Transverse colon (tissue), 4 donors: ENCODE data around the gene MBD2. TPM values are rescaled to one million over a fixed set of nuclear protein-coding genes. Genes with fewer than 3 reads are reported as not detected.

Experiments used
- DNase-seq: peaks from one replicate; pipeline ENCODE4 v3.0.0-alpha.2; 2019
- H3K27ac ChIP-seq, 4 donors: fragments of 200-600 bp; sonication (generic); 2 replicates each; pipeline ENCODE4 v1.5.1; 2016 to 2018; ENCODE audit warnings: inconsistent platforms in 4 of 4
- H3K27me3 ChIP-seq: fragments of 200-600 bp; sonication (generic); 2 replicates; pipeline ENCODE4 v1.5.1; 2017; ENCODE audit warnings: inconsistent platforms
- H3K36me3 ChIP-seq, 4 donors: fragments of 200-600 bp; sonication (generic); 2 replicates each; pipeline ENCODE4 v1.5.1; 2017 to 2019; ENCODE audit warnings: inconsistent platforms in 4 of 4
- H3K4me1 ChIP-seq, 4 donors: fragments of 200-600 bp; sonication (generic); 2 replicates each; pipeline ENCODE4 v1.5.1; 2017 to 2020; ENCODE audit warnings: inconsistent platforms in 4 of 4
- H3K4me3 ChIP-seq, 4 donors: fragments of 200-600 bp; sonication (generic); 1 replicate in 1 of 4; 2 replicates in 3 of 4; pipeline versions ENCODE4 v1.5.1 to v1.6.1; 2017 to 2019; ENCODE audit warnings: inconsistent platforms in 4 of 4
- H3K9me3 ChIP-seq, 2 donors: fragments of 200-600 bp; sonication (generic); 2 replicates each; pipeline ENCODE4 v1.5.1; 2017 to 2019; ENCODE audit warnings: inconsistent platforms in 2 of 2
- EP300 ChIP-seq: sonication (generic); formaldehyde crosslinking; IDR thresholded peaks from one replicate; pipeline ENCODE4 v1.6.1; 2017; ENCODE audit warnings: antibody characterized with exemption, low read depth
- POLR2A ChIP-seq: fragments of 450-650 bp; IDR thresholded peaks from one replicate; pipeline ENCODE4 v1.6.1; 2016; ENCODE audit warnings: antibody characterized with exemption, mild to moderate bottlenecking, moderate library complexity
- POLR2AphosphoS5 ChIP-seq, 3 donors: sonication (generic); formaldehyde crosslinking; IDR thresholded peaks; one replicate each; pipeline ENCODE4 v1.6.1; 2016; ENCODE audit warnings: antibody characterized with exemption in 3 of 3
- WGBS, 2 donors: methylation state at CpG; one replicate each; pipeline ENCODE4 v1.1.5; 2018; ENCODE audit warnings: low coverage in 1 of 2; 5-methylcytosine and 5-hydroxymethylcytosine counted together
- in situ Hi-C, 4 donors: fragments of 200-750 bp; cut with MboI; loops; one replicate each; pipeline versions ENCODE4 v1.15.0 to v1.15.1; 2017; ENCODE audit warnings: low sequenced_read_pairs in 3 of 4, low pct_ligation_motif_present in 1 of 4, low pct_unique_long_range_greater_than_20kb in 1 of 4
- intact Hi-C: fragments of 100-400 bp; cut with DNase I; formaldehyde crosslinking; loops from one replicate; pipeline ENCODE4 v1.15.1; 2023; ENCODE audit warnings: low total_unique reads
- total RNA-seq, 4 donors: library from RNA; depleted of rRNA; stranded (reverse); fragments of >200 nt; gene quantifications; one replicate each; pipeline ENCODE4 v1.1.0, GENCODE V29; 2016
- TF ChIP-seq, protein P1 (sequence below), 5 experiments: fragments of 200-600 bp in 3 of 5; fragments of 450-650 bp in 2 of 5; sonication (generic) in 3 of 5; IDR thresholded peaks; 1 replicate in 2 of 5; 2 replicates in 3 of 5; pipeline ENCODE4 v1.5.1; 2016 to 2017; ENCODE audit warnings: antibody characterized with exemption in 5 of 5, inconsistent platforms in 3 of 5, mild to moderate bottlenecking in 2 of 5, moderate library complexity in 1 of 5

MBD2 gene
- total RNA-seq, 4 donors from 2014 or later: 26.9 to 62.1 (median 35.9) TPM

DNA sequence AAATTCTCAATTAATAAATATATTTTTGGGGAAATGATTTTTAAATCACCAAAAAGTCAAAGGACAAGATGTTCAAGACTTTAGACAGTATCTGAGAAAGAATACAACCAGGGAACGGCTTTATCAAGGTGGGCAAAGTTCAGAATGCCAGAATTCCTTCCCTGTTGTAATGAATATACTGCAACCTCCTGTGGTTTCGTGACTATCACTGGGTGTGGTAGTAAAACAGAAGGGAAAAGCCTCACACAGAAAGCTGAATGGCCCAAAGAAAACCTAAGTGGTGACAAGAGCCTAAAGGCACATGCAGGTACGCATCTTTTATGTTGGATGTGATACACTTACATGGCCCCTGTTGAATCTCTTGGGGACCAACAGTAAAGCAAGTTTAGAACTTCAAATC lies 37.1 kb downstream of the MBD2 start:
- peaks cover 0 to 7% (median 0%) of the 10 kb centered on the region in 4 donors for H3K4me1 ChIP-seq
- in situ Hi-C loops: no loop called here
- DNase-seq: peak; percentile 10
- no peak overlapping the region for H3K27ac ChIP-seq
- TF ChIP-seq POLR2AphosphoS5 (IDR thresholded peaks at IDR 0.05): no peak
- no peak for TF ChIP-seq POLR2A
- TF ChIP-seq EP300: no peak
- TF ChIP-seq, protein P1, sequence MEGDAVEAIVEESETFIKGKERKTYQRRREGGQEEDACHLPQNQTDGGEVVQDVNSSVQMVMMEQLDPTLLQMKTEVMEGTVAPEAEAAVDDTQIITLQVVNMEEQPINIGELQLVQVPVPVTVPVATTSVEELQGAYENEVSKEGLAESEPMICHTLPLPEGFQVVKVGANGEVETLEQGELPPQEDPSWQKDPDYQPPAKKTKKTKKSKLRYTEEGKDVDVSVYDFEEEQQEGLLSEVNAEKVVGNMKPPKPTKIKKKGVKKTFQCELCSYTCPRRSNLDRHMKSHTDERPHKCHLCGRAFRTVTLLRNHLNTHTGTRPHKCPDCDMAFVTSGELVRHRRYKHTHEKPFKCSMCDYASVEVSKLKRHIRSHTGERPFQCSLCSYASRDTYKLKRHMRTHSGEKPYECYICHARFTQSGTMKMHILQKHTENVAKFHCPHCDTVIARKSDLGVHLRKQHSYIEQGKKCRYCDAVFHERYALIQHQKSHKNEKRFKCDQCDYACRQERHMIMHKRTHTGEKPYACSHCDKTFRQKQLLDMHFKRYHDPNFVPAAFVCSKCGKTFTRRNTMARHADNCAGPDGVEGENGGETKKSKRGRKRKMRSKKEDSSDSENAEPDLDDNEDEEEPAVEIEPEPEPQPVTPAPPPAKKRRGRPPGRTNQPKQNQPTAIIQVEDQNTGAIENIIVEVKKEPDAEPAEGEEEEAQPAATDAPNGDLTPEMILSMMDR (IDR thresholded peaks at IDR 0.05): no peak
- intact Hi-C loops: no loop called here
- H3K9me3 ChIP-seq: no peaks in the 10 kb centered on the region
- no peaks in the 10 kb centered on the region for H3K27me3 ChIP-seq
- 47 to 65% methylated on average over 3 of the region's 3 CpGs for WGBS, 2 donors
- no peak overlapping the region for H3K4me3 ChIP-seq
- peaks cover 0 to 20% (median 0%) of the 10 kb centered on the region in 4 donors for H3K36me3 ChIP-seq

DNA sequence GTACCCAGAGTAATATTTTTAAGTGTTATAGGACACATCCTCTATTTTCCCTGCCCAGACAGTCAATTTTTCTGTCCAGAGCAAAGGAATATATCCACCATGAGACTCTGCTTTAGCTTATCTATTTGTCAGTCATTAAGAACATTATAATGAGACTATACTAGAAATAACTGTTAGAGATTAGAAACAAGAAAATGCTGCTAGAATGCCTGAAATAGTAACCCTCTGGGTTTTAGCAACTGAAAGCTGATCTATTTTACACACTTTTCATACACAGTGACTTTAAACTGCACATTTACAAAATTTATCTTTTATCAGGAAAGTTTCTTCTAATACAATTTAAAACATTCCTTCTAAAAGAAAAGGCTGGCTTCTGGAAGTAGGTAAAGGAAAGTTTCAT lies 39.6 kb downstream of the MBD2 start:
- TF ChIP-seq EP300 (no peak), POLR2A (no peak), POLR2AphosphoS5 (IDR thresholded peaks at IDR 0.05) (no peak)
- TF ChIP-seq, protein P1 (IDR thresholded peaks at IDR 0.05): no peak
- intact Hi-C loops (no loop called here), in situ Hi-C loops (no loop called here)
- Histone ChIP-seq H3K4me1 (peaks cover 0 to 7% (median 0%) of the 10 kb centered on the region in 4 donors), H3K9me3 (no peaks in the 10 kb centered on the region), H3K27me3 (no peaks in the 10 kb centered on the region), H3K36me3 (peaks cover 0 to 26% (median 0%) of the 10 kb centered on the region in 4 donors), H3K4me3 (no peak overlapping the region), H3K27ac (no peak overlapping the region)
- no peak for DNase-seq

DNA sequence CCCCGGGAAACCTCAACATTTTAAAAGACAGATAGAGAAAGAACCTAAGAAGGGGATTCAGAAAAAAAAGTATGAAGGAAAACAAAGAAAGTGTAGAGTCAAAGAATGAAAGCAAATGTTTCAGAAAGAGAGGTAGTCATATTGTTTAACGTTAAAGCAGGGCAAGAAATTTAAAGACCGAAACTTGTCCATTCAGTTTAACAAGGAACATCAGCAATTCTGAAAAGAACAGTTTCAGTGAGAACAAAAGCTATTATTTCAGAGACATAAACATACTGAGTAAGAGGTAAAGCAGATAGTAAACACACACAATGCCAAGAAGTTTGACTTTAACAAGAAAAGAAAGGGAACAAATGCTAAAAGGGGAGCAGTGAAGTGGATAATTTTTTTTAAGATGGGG lies 41.1 kb downstream of the MBD2 start:
- TF ChIP-seq EP300: no peak
- no peak for TF ChIP-seq POLR2A
- TF ChIP-seq POLR2AphosphoS5 (IDR thresholded peaks at IDR 0.05): no peak
- TF ChIP-seq, protein P1 (IDR thresholded peaks at IDR 0.05): no peak
- intact Hi-C loops (no loop called here), in situ Hi-C loops (no loop called here)
- H3K4me3 ChIP-seq: no peak overlapping the region
- H3K36me3 ChIP-seq: peaks cover 0 to 26% (median 0%) of the 10 kb centered on the region in 4 donors
- peaks cover 0 to 7% (median 0%) of the 10 kb centered on the region in 4 donors for H3K4me1 ChIP-seq
- H3K27me3 ChIP-seq: no peaks in the 10 kb centered on the region
- H3K9me3 ChIP-seq: no peaks in the 10 kb centered on the region
- 82 to 93% methylated on average over 3 of the region's 3 CpGs for WGBS, 2 donors
- no peak overlapping the region for H3K27ac ChIP-seq
- DNase-seq: no peak

DNA sequence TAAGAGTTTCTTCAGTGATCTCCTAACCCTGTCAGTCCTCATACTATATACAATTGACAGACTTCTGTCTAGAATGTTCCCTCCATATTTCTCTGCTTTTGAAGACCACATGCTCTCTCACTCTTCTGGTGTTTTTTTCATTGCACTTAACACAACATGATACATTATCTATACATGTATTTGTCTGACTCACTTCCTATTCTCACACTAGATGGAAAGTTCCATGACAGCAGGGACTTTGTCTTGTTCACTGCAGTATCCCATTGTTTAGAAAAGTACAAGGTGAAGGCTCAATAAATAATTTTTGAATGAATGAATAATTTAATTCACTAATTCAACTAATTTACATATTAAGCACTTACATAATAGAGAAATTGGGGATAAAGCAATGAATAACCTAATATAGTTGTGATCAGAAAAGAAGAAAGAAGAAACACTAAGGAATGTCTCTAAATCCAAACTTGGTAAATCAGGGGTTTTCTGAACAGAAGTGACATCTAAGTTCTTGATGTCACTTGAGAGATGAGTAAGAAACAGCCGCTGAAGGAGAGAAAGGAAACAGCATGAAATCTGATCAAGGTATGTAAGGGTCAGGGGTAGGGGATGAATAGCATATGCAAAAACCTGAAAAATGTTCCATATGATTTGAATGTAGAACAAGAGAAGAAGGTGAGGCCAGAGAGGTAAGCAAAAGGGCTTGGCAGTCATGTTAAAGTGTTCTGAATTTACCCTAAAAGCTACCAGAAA lies 42.4 kb downstream of the MBD2 start:
- intact Hi-C loops (no loop called here), in situ Hi-C loops (no loop called here)
- Histone ChIP-seq H3K27me3 (no peaks in the 10 kb centered on the region), H3K4me3 (no peak overlapping the region), H3K9me3 (no peaks in the 10 kb centered on the region), H3K4me1 (peaks cover 0 to under 1% (median 0%) of the 10 kb centered on the region in 4 donors), H3K27ac (no peak overlapping the region), H3K36me3 (peaks cover 0 to 27% (median 0%) of the 10 kb centered on the region in 4 donors)
- DNase-seq: no peak
- TF ChIP-seq POLR2AphosphoS5 (IDR thresholded peaks at IDR 0.05) (no peak), POLR2A (no peak), EP300 (no peak)
- TF ChIP-seq, protein P1 (IDR thresholded peaks at IDR 0.05): no peak
- WGBS, 2 donors: 80 to 85% methylated on average over 1 of the region's 1 CpG
